ENCODE measurements around the gene RNF152. TPM values are rescaled to one million over a fixed set of nuclear protein-coding genes. Genes with fewer than 3 reads are reported as not detected.

Gene RNF152
- total RNA-seq, 1 experiment from 2014 or later, result 2.3 TPM

DNA sequence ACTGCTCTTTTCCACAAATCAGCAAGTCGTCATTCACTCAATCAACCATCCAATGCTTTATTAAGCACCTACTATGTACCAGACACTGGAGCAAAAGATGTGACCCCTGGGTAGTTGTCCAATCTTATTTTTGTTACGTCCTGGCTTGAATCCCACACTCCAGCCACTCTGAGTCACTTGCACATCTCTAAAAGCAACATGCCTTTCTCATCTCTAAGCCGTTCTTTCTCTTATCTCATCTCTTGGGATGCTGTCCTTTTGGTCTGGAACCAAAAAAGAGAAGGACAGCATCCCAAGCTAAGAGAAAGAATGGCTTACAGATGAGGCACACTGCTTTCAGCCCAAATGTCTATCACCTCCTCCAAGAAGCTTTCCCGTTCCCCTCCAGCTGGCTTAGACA is 58.8 kb downstream of the RNF152 start:
- no peaks in the 10 kb centered on the region for H3K27me3 ChIP-seq (ENCODE audit: insufficient read depth, low read length)
- H2BK5ac ChIP-seq (ENCODE audit: insufficient read length, low read length), result no peak overlapping the region
- H2BK15ac ChIP-seq (ENCODE audit: low read depth, low read length), result no peak overlapping the region
- no peak overlapping the region for H3K56ac ChIP-seq (ENCODE audit: insufficient read length, low read depth, low read length)
- H4K5ac ChIP-seq (ENCODE audit: insufficient read length, low read depth, low read length), result no peak overlapping the region
- H2BK20ac ChIP-seq (ENCODE audit: low read depth, low read length, poor library complexity, severe bottlenecking), result no peak overlapping the region
- H4K8ac ChIP-seq (replicated peaks; ENCODE audit: insufficient read length, low read depth, low read length), result no peak overlapping the region
- no peak overlapping the region for H3K4me3 Mint-ChIP-seq
- no peak overlapping the region for H3K27ac ChIP-seq (ENCODE audit: insufficient read length, low read depth, low read length)
- H4K20me1 ChIP-seq (ENCODE audit: control insufficient read depth, insufficient read depth, insufficient read length), result no peaks in the 10 kb centered on the region
- H3K4me1 Mint-ChIP-seq, result no peaks in the 10 kb centered on the region
- H3K36me3 Mint-ChIP-seq (ENCODE audit: insufficient read depth in 1 of 3, low read depth in 3 of 3), result peaks cover 0 to 4% (median 0%) of the 10 kb centered on the region in 3 experiments; a peak in 3 of 7 replicates
- H3K9ac ChIP-seq (ENCODE audit: extremely low read depth, insufficient read length, low read length), result no peak overlapping the region
- H2BK120ac ChIP-seq (ENCODE audit: low read depth, low read length, poor library complexity, severe bottlenecking), result no peak overlapping the region
- H3K14ac ChIP-seq (ENCODE audit: insufficient read depth, low read length), result no peak overlapping the region
- no peak overlapping the region for H2AK5ac ChIP-seq (ENCODE audit: insufficient read length, low read length)
- H3K4ac ChIP-seq (ENCODE audit: low read depth, low read length), result no peak overlapping the region
- H3K4me1 ChIP-seq (ENCODE audit: insufficient read depth, low read length), result no peaks in the 10 kb centered on the region
- no peak overlapping the region for H2BK12ac ChIP-seq (ENCODE audit: insufficient read length, low read depth, low read length)
- H3K79me2 ChIP-seq (ENCODE audit: insufficient read depth, low read length), result no peaks in the 10 kb centered on the region
- H3K9me3 ChIP-seq (ENCODE audit: control insufficient read depth, low read depth, low read length), result no peaks in the 10 kb centered on the region
- no peaks in the 10 kb centered on the region for H3K27me3 Mint-ChIP-seq (ENCODE audit: low read depth)
- no peak for DNase-seq
- no peaks in the 10 kb centered on the region for H3K23me2 ChIP-seq (ENCODE audit: insufficient read length, low read depth, low read length, poor library complexity, severe bottlenecking)
- H4K91ac ChIP-seq (ENCODE audit: insufficient read length, low read depth, low read length), result no peak overlapping the region
- no peaks in the 10 kb centered on the region for H3K79me1 ChIP-seq (ENCODE audit: insufficient read depth, low read depth, low read length, poor library complexity, severe bottlenecking)
- H3T11ph ChIP-seq (ENCODE audit: low read length), result no peak overlapping the region
- no peak overlapping the region for H3K4me2 ChIP-seq (ENCODE audit: insufficient read depth, insufficient read length, low read length)
- peaks cover 0 to 2% of the 10 kb centered on the region in 2 experiments; a peak in 2 of 5 replicates for H3K9me3 Mint-ChIP-seq
- TF ChIP-seq, protein P1, sequence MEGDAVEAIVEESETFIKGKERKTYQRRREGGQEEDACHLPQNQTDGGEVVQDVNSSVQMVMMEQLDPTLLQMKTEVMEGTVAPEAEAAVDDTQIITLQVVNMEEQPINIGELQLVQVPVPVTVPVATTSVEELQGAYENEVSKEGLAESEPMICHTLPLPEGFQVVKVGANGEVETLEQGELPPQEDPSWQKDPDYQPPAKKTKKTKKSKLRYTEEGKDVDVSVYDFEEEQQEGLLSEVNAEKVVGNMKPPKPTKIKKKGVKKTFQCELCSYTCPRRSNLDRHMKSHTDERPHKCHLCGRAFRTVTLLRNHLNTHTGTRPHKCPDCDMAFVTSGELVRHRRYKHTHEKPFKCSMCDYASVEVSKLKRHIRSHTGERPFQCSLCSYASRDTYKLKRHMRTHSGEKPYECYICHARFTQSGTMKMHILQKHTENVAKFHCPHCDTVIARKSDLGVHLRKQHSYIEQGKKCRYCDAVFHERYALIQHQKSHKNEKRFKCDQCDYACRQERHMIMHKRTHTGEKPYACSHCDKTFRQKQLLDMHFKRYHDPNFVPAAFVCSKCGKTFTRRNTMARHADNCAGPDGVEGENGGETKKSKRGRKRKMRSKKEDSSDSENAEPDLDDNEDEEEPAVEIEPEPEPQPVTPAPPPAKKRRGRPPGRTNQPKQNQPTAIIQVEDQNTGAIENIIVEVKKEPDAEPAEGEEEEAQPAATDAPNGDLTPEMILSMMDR (conservative IDR thresholded peaks at IDR 0.05), result no peak
- no peak overlapping the region for H3K18ac ChIP-seq (ENCODE audit: insufficient read length, low read depth, low read length)
- no peak overlapping the region for H2AFZ ChIP-seq (ENCODE audit: low read length)
- H3K23ac ChIP-seq (ENCODE audit: insufficient read length, low read depth, low read length), result no peak overlapping the region
- H3K27ac Mint-ChIP-seq, result no peak overlapping the region
- no CpG with 5 or more reads among the region's 4 CpGs for WGBS (ENCODE audit: extremely low coverage, insufficient read length, low lambda C conversion rate)
